Kidney epithelial cell (primary cell): Measurements from ENCODE around the gene PPP2R5C. TPM values are rescaled to one million over a fixed set of nuclear protein-coding genes. Genes with fewer than 3 reads are reported as not detected.

Experiments
- DNase-seq: peaks from one replicate; pipeline ENCODE4 v3.0.0-alpha.2; 2010; ENCODE audit warnings: low read depth
- H3K27me3 ChIP-seq: 2 replicates; pipeline ENCODE4 v1.6.0; 2011; ENCODE audit warnings: low read length; ENCODE audit not compliant: control insufficient read depth, insufficient read depth
- H3K36me3 ChIP-seq: 2 replicates; pipeline ENCODE4 v1.5.1; 2011; ENCODE audit warnings: low read length; ENCODE audit not compliant: control insufficient read depth, insufficient read depth
- H3K4me3 ChIP-seq: 2 replicates; pipeline ENCODE4 v1.5.1; 2011; ENCODE audit warnings: low read depth, mild to moderate bottlenecking, control low read depth, low read length
- total RNA-seq: library from RNA; depleted of rRNA; stranded (reverse); fragments of >200 nt; gene quantifications from 2 replicates; pipeline ENCODE4 v1.2.3, GENCODE V29; 2015
- TF ChIP-seq, protein P1 (sequence below): IDR thresholded peaks from 2 replicates; pipeline ENCODE4 v1.5.1; 2011; ENCODE audit warnings: mild to moderate bottlenecking, moderate library complexity, low read length, control low read depth, inconsistent platforms; ENCODE audit not compliant: insufficient read depth, poor library complexity, severe bottlenecking

Gene PPP2R5C
- total RNA-seq, 1 donor from 2014 or later = 79.6 TPM

DNA sequence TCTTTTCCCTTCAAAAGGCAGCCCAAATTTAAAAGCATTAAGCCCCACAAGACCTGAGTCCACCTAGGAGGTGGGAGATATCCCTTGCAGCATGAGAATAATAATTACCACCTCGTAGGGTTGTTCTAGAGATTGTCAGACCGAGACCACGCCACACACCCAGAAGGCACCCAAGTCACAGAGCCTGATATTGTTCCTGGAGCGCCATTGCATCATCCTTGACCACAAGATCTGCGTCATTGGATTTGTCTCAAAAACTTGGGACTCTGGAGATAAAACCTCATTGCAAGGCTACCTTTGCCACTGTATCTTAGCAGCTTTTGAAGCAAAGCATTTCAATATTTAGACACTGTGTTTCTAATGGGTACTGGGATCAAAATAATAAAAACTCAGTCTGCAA lies 29.4 kb upstream of the PPP2R5C start:
- H3K36me3 ChIP-seq = no peaks in the 10 kb centered on the region
- TF ChIP-seq, protein P1, sequence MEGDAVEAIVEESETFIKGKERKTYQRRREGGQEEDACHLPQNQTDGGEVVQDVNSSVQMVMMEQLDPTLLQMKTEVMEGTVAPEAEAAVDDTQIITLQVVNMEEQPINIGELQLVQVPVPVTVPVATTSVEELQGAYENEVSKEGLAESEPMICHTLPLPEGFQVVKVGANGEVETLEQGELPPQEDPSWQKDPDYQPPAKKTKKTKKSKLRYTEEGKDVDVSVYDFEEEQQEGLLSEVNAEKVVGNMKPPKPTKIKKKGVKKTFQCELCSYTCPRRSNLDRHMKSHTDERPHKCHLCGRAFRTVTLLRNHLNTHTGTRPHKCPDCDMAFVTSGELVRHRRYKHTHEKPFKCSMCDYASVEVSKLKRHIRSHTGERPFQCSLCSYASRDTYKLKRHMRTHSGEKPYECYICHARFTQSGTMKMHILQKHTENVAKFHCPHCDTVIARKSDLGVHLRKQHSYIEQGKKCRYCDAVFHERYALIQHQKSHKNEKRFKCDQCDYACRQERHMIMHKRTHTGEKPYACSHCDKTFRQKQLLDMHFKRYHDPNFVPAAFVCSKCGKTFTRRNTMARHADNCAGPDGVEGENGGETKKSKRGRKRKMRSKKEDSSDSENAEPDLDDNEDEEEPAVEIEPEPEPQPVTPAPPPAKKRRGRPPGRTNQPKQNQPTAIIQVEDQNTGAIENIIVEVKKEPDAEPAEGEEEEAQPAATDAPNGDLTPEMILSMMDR = no peak
- H3K27me3 ChIP-seq = no peaks in the 10 kb centered on the region
- no peak for DNase-seq
- H3K4me3 ChIP-seq = no peak overlapping the region

DNA sequence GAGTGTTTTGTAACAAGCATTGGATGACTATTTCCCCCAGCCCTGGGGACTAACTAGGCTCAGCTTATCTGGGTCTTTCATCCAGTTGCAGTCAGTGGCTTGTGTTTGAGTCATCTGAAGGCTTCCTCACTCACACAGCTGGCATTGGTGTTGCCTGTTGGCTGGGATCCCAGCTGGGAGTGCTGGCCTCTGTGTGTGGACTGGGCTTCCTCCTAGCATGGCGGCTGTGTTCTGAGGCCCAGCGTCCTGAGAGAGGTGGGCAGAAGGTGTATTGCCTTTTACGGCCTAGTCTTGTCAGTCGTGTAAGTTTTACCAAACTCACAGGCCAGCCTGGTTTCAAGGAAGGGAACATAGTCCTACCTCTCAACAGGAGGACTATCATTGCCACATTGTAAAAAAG lies 28.3 kb upstream of the PPP2R5C start:
- DNase-seq = no peak
- TF ChIP-seq, protein P1 = no peak
- H3K4me3 ChIP-seq = no peak overlapping the region
- H3K27me3 ChIP-seq = no peaks in the 10 kb centered on the region
- no peaks in the 10 kb centered on the region for H3K36me3 ChIP-seq

DNA sequence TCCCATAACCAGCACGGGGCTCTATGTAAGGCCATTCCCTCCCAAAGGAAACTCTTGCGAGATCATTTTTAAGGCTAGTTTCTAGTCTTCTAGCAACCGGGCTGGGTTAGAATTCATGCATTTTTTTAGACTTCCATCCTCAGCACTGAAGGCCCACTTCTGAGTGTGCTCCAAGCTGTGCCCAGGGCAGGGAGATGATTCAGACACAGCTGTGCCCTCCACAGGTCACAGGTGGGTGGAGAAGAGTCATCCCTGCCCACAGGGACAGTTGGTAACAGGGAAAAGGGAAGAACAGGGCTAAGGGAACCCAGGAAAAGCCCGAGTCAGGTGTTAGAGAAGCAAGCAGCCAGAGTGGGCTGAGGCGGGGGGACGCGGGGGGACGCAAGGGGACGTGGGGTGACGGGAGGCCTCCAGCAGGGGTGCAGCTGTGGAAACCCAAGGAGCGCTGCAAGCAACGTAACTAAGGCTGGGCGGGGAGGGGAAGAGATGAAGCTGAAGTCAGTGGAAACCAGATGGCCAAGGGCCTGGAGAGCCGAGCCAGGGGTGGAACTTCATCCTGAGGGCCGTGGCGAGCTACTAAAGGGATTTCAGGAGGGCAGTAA lies 27.2 kb upstream of the PPP2R5C start:
- DNase-seq = no peak
- TF ChIP-seq, protein P1 = no peak
- peaks cover 2% of the 10 kb centered on the region for H3K27me3 ChIP-seq
- no peak overlapping the region for H3K4me3 ChIP-seq
- H3K36me3 ChIP-seq = no peaks in the 10 kb centered on the region

DNA sequence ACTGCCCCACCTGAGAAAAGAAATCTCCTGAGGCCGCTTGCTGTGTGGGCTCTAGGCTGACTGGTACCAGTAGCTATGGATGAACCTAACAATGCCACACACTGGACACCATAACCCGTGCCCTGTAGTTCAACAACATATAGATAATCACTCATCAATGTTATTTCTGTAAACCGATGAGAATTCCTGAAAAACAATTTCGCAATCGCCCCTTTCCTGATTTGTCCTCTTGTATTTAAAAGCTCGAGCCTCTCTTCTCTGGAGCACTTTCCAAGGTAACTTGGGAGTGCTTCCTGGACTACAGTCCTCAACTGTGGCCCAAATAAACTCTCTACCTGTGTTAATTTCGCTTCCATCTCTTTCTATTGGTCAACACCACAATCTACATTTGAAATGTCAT lies 26.1 kb upstream of the PPP2R5C start:
- H3K27me3 ChIP-seq = peaks cover 2% of the 10 kb centered on the region
- no peak overlapping the region for H3K4me3 ChIP-seq
- H3K36me3 ChIP-seq = no peaks in the 10 kb centered on the region
- DNase-seq = no peak
- TF ChIP-seq, protein P1 = no peak

DNA sequence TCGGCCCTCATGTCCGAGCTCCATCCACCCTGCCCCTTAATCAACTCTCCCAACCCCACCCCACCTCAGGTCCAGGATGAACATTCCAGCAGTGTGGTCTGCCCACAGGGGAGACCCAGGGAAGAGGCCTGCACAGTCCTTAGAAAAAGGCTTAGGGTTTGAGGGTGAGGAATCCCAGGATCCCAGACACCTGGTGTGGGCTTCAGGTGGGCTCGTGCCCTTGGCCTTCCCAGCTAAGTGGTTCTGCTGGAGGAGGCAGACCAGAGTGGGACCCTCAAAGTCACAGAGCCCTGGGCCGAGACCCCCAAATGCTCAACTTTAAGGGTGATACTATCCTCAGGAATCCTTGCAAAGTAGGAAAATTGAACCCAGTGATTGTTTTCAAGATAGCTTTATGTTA lies 25.4 kb upstream of the PPP2R5C start:
- no peak for DNase-seq
- Histone ChIP-seq H3K4me3 (no peak overlapping the region), H3K36me3 (no peaks in the 10 kb centered on the region), H3K27me3 (peaks cover 2% of the 10 kb centered on the region)
- TF ChIP-seq, protein P1 = no peak

DNA sequence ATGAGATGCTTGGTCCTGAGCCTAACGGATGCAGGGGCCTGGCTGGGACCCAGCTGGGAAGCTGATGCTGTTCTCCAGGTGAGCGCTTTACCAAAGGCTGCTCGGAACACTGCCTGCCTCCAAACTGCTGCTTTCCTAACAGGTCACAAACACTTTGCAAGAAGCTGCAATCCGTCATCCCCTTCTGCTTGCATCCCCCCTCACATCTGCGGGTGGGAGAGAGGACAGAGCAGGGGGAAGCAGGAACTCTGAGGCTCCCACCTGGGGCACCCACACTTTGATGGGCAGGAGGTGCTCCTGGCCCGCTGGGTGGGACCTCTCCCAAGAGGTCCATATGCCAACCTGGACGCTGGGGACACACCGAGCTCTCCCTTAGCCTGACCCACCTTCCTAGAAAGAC lies 24.9 kb upstream of the PPP2R5C start:
- peaks cover 2% of the 10 kb centered on the region for H3K27me3 ChIP-seq
- TF ChIP-seq, protein P1 = no peak

More for the DNA sequence above, 24.9 kb upstream of the PPP2R5C start:
- Histone ChIP-seq H3K36me3 (no peaks in the 10 kb centered on the region), H3K4me3 (no peak overlapping the region)
- DNase-seq = no peak
